Peyer's patch (tissue), 4 donors: ENCODE data around the gene PRLH.

Experiments used
- CTCF ChIP-seq, 6 experiments: fragments of 450-650 bp in 4 of 6; fragments of 200-600 bp in 2 of 6; sonication (generic) in 1 of 6; IDR thresholded peaks; one replicate each; pipeline ENCODE4 v1.5.1; 2017 to 2019; ENCODE audit warnings: antibody characterized with exemption in 6 of 6, mild to moderate bottlenecking in 3 of 6, moderate library complexity in 1 of 6
- POLR2A ChIP-seq, 2 donors: fragments of 450-650 bp; IDR thresholded peaks; one replicate each; pipeline ENCODE4 v1.5.1; 2017; ENCODE audit warnings: antibody characterized with exemption in 2 of 2, mild to moderate bottlenecking in 2 of 2, moderate library complexity in 2 of 2

GRCh38 chr2:237572742-237573101 is 6.3 kb downstream of the PRLH start:
- no peak for TF ChIP-seq POLR2A (IDR thresholded peaks at IDR 0.05)
- no peak for TF ChIP-seq CTCF (IDR thresholded peaks at IDR 0.05)
